Stimulated activated CD4-positive, alpha-beta T cell treated with anti-CD3 and anti-CD28 coated beads, TNF-alpha, amount 100 ng/mL, for 4 hours (primary cell): ENCODE results near the gene PSMF1.
"Not testable (repeated sequence)": the region's sequence is repeated elsewhere in the genome, so short reads cannot be mapped to it uniquely, and the experiment has no call there.

Source experiments
- DNase-seq, 3 experiments: peaks; one replicate each; pipeline ENCODE4 v3.0.0-alpha.2; 2020; ENCODE audit warnings: low read depth in 3 of 3

Gene PSMF1

GRCh38 chr20:1122388-1123315 lies 4.2 kb downstream of the PSMF1 start:
- no peak for DNase-seq

GRCh38 chr20:1123666-1124065 lies 5.3 kb downstream of the PSMF1 start:
- DNase-seq: no peak

- DNase-seq: no peak
These were observed 6.0 kb downstream of the PSMF1 start for GRCh38 chr20:1124421-1124820.

- no peak for DNase-seq
These were observed 6.9 kb downstream of the PSMF1 start for GRCh38 chr20:1125277-1125676.

- no peak for DNase-seq
These were observed 9.4 kb downstream of the PSMF1 start for GRCh38 chr20:1127840-1128239.

- no peak for DNase-seq
These were observed 11.8 kb downstream of the PSMF1 start for GRCh38 chr20:1130058-1130694.

GRCh38 chr20:1130847-1131246 lies 12.4 kb downstream of the PSMF1 start:
- DNase-seq: no peak

GRCh38 chr20:1131354-1131753 lies 13.0 kb downstream of the PSMF1 start:
- DNase-seq: no peak

- no peak for DNase-seq
These were observed 16.0 kb downstream of the PSMF1 start for GRCh38 chr20:1134355-1134754.

- DNase-seq: no peak
These were observed 16.4 kb downstream of the PSMF1 start for GRCh38 chr20:1134836-1135235.

- no peak for DNase-seq
These were observed 18.8 kb downstream of the PSMF1 start for GRCh38 chr20:1137236-1137635.

- no peak for DNase-seq
These were observed 26.2 kb downstream of the PSMF1 start for GRCh38 chr20:1144401-1145172.

GRCh38 chr20:1146957-1147356 lies 28.6 kb downstream of the PSMF1 start:
- no peak for DNase-seq

- not testable (repeated sequence) for DNase-seq
These were observed 31.4 kb downstream of the PSMF1 start for GRCh38 chr20:1149812-1150211.

GRCh38 chr20:1150218-1150617 lies 31.8 kb downstream of the PSMF1 start:
- DNase-seq: no peak

GRCh38 chr20:1150968-1151367 lies 32.6 kb downstream of the PSMF1 start:
- no peak for DNase-seq

GRCh38 chr20:1154226-1154625 lies 35.8 kb downstream of the PSMF1 start:
- DNase-seq: no peak

GRCh38 chr20:1154691-1155090 lies 36.3 kb downstream of the PSMF1 start:
- no peak for DNase-seq

GRCh38 chr20:1155342-1155741 lies 36.9 kb downstream of the PSMF1 start:
- no peak for DNase-seq

- DNase-seq: no peak
These were observed 42.1 kb downstream of the PSMF1 start for GRCh38 chr20:1160496-1160895.

GRCh38 chr20:1160991-1161390 lies 42.6 kb downstream of the PSMF1 start:
- no peak for DNase-seq

GRCh38 chr20:1163105-1163504 lies 44.7 kb downstream of the PSMF1 start:
- DNase-seq: no peak
